ENCODE measurements around the gene PALLD.

Gene PALLD

GRCh38 chr4:168765726-168766125 is 268.9 kb downstream of the PALLD start:
- DNase-seq (ENCODE audit: low read depth) = no peak

- no peak for DNase-seq (ENCODE audit: low read depth)
Observed at GRCh38 chr4:168766604-168767316, 269.9 kb downstream of the PALLD start.

- no peak for DNase-seq (ENCODE audit: low read depth)
Observed at GRCh38 chr4:168769416-168769815, 272.6 kb downstream of the PALLD start.

GRCh38 chr4:168769837-168770236 is 273.0 kb downstream of the PALLD start:
- DNase-seq (ENCODE audit: low read depth) = no peak

GRCh38 chr4:168771251-168771650 is 274.4 kb downstream of the PALLD start:
- DNase-seq (ENCODE audit: low read depth) = no peak

- no peak for DNase-seq (ENCODE audit: low read depth)
Observed at GRCh38 chr4:168773388-168774195, 276.7 kb downstream of the PALLD start.

GRCh38 chr4:168776382-168776781 is 279.5 kb downstream of the PALLD start:
- DNase-seq (ENCODE audit: low read depth) = no peak

- DNase-seq (ENCODE audit: low read depth) = no peak
Observed at GRCh38 chr4:168777277-168777965, 280.6 kb downstream of the PALLD start.

- no peak for DNase-seq (ENCODE audit: low read depth)
Observed at GRCh38 chr4:168781341-168781740, 284.5 kb downstream of the PALLD start.

GRCh38 chr4:168781926-168782325 is 285.1 kb downstream of the PALLD start:
- DNase-seq (ENCODE audit: low read depth) = no peak

- DNase-seq (ENCODE audit: low read depth) = no peak
Observed at GRCh38 chr4:168782439-168782838, 285.6 kb downstream of the PALLD start.

- no peak for DNase-seq (ENCODE audit: low read depth)
Observed at GRCh38 chr4:168784786-168785461, 288.1 kb downstream of the PALLD start.

- no peak for DNase-seq (ENCODE audit: low read depth)
Observed at GRCh38 chr4:168787334-168787733, 290.5 kb downstream of the PALLD start.

GRCh38 chr4:168787801-168788595 is 291.1 kb downstream of the PALLD start:
- no peak for DNase-seq (ENCODE audit: low read depth)

GRCh38 chr4:168790898-168791297 is 294.0 kb downstream of the PALLD start:
- no peak for DNase-seq (ENCODE audit: low read depth)

GRCh38 chr4:168791376-168791775 is 294.5 kb downstream of the PALLD start:
- no peak for DNase-seq (ENCODE audit: low read depth)

GRCh38 chr4:168793542-168793941 is 296.7 kb downstream of the PALLD start:
- no peak for DNase-seq (ENCODE audit: low read depth)

- no peak for DNase-seq (ENCODE audit: low read depth)
Observed at GRCh38 chr4:168794092-168794707, 297.3 kb downstream of the PALLD start.

- no peak for DNase-seq (ENCODE audit: low read depth)
Observed at GRCh38 chr4:168794881-168795280, 298.0 kb downstream of the PALLD start.

GRCh38 chr4:168795346-168795745 is 298.5 kb downstream of the PALLD start:
- DNase-seq (ENCODE audit: low read depth) = no peak

Data from stimulated activated CD8-positive, alpha-beta memory T cell treated with anti-CD3 and anti-CD28 coated beads, Interleukin-4, amount 100 ng/mL, for 24 hours (primary cell).